ENCODE data around the gene FAM47E.

DNA sequence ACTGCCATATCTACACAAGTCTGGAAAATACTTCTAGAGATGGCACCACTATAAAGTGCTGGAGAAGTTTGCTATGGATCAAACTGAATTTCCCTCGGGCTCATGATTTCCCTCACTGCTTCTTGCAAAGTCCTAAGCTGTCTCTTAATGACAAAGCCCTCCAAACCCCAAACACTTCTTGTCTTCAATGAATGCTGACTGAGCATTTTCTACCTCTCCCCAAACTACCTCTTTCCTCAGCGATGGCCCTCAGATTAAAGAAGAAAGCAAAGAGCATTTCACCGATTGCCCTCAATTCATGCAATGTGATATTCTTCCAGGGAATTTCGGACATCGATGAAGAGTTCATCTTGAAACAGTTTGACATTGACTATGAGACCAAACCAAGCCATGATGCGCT, 19.7 kb downstream of the FAM47E start:
- TF ChIP-seq, protein P1, sequence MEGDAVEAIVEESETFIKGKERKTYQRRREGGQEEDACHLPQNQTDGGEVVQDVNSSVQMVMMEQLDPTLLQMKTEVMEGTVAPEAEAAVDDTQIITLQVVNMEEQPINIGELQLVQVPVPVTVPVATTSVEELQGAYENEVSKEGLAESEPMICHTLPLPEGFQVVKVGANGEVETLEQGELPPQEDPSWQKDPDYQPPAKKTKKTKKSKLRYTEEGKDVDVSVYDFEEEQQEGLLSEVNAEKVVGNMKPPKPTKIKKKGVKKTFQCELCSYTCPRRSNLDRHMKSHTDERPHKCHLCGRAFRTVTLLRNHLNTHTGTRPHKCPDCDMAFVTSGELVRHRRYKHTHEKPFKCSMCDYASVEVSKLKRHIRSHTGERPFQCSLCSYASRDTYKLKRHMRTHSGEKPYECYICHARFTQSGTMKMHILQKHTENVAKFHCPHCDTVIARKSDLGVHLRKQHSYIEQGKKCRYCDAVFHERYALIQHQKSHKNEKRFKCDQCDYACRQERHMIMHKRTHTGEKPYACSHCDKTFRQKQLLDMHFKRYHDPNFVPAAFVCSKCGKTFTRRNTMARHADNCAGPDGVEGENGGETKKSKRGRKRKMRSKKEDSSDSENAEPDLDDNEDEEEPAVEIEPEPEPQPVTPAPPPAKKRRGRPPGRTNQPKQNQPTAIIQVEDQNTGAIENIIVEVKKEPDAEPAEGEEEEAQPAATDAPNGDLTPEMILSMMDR (IDR thresholded peaks at IDR 0.05) = no peak
- TF ChIP-seq POLR2AphosphoS5 (IDR thresholded peaks at IDR 0.05) = no peak
- no peak for TF ChIP-seq EP300 (IDR thresholded peaks at IDR 0.05)
- no peak for TF ChIP-seq POLR2A (IDR thresholded peaks at IDR 0.05)

All from suprapubic skin (tissue), 4 donors.